ENCODE data around the gene ANKS1A.

DNA sequence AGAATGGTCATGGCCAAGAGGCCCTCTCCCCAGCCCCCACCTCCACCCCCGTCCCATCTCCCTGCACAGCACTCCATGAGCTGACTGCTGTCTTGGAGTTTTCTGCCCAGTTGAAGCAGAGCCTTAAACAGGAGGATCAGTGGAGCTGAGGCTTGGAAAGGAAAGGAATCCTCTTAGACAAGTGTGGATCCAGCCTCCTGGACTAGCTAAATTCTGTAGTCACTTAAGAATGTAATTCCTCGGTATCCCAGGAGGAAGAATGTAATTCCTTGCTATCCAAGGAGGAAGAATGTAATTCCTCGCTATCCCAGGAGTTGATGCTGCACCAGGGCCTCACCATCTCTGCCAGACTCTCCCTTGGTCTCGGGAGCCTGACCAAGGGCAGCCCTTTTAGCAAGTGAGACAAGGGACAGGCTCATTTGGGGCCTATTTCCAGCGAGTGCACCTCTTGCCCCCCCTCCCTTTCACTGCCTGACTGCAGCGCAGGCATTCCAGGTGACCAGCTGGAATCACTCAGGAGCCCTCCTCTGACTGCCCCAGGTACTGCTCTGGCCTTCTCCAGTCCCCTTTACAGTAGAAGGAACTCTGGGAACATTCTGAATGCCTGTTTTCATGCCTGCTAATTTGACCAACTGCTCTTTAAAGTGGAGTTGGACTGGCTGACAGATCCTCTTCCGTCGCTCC lies 175.8 kb downstream of the ANKS1A start:
- no peak for TF ChIP-seq KAT7 (CRISPR knock-in tag; IDR thresholded peaks at IDR 0.05; ENCODE audit: borderline replicate concordance)
- TF ChIP-seq, protein P1, sequence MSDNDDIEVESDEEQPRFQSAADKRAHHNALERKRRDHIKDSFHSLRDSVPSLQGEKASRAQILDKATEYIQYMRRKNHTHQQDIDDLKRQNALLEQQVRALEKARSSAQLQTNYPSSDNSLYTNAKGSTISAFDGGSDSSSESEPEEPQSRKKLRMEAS (CRISPR knock-in tag; IDR thresholded peaks at IDR 0.05): no peak
- TF ChIP-seq, protein P2, sequence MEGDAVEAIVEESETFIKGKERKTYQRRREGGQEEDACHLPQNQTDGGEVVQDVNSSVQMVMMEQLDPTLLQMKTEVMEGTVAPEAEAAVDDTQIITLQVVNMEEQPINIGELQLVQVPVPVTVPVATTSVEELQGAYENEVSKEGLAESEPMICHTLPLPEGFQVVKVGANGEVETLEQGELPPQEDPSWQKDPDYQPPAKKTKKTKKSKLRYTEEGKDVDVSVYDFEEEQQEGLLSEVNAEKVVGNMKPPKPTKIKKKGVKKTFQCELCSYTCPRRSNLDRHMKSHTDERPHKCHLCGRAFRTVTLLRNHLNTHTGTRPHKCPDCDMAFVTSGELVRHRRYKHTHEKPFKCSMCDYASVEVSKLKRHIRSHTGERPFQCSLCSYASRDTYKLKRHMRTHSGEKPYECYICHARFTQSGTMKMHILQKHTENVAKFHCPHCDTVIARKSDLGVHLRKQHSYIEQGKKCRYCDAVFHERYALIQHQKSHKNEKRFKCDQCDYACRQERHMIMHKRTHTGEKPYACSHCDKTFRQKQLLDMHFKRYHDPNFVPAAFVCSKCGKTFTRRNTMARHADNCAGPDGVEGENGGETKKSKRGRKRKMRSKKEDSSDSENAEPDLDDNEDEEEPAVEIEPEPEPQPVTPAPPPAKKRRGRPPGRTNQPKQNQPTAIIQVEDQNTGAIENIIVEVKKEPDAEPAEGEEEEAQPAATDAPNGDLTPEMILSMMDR (IDR thresholded peaks at IDR 0.05): no peak
- TF ChIP-seq ZNF671 (CRISPR knock-in tag; IDR thresholded peaks at IDR 0.05): no peak
- no peak for TF ChIP-seq CREB1 (CRISPR knock-in tag; IDR thresholded peaks at IDR 0.05)
- TF ChIP-seq, protein P3, sequence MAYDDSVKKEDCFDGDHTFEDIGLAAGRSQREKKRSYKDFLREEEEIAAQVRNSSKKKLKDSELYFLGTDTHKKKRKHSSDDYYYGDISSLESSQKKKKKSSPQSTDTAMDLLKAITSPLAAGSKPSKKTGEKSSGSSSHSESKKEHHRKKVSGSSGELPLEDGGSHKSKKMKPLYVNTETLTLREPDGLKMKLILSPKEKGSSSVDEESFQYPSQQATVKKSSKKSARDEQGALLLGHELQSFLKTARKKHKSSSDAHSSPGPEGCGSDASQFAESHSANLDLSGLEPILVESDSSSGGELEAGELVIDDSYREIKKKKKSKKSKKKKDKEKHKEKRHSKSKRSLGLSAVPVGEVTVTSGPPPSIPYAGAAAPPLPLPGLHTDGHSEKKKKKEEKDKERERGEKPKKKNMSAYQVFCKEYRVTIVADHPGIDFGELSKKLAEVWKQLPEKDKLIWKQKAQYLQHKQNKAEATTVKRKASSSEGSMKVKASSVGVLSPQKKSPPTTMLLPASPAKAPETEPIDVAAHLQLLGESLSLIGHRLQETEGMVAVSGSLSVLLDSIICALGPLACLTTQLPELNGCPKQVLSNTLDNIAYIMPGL (CRISPR knock-in tag; IDR thresholded peaks at IDR 0.05): no peak
- TF ChIP-seq, protein P4, sequence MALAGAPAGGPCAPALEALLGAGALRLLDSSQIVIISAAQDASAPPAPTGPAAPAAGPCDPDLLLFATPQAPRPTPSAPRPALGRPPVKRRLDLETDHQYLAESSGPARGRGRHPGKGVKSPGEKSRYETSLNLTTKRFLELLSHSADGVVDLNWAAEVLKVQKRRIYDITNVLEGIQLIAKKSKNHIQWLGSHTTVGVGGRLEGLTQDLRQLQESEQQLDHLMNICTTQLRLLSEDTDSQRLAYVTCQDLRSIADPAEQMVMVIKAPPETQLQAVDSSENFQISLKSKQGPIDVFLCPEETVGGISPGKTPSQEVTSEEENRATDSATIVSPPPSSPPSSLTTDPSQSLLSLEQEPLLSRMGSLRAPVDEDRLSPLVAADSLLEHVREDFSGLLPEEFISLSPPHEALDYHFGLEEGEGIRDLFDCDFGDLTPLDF (CRISPR knock-in tag; IDR thresholded peaks at IDR 0.05): no peak
- TF ChIP-seq, protein P5, sequence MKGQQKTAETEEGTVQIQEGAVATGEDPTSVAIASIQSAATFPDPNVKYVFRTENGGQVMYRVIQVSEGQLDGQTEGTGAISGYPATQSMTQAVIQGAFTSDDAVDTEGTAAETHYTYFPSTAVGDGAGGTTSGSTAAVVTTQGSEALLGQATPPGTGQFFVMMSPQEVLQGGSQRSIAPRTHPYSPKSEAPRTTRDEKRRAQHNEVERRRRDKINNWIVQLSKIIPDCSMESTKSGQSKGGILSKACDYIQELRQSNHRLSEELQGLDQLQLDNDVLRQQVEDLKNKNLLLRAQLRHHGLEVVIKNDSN (CRISPR knock-in tag; IDR thresholded peaks at IDR 0.05): no peak
- TF ChIP-seq ETV6 (CRISPR knock-in tag; IDR thresholded peaks at IDR 0.05): no peak
- no peak for TF ChIP-seq ATF1 (CRISPR knock-in tag; IDR thresholded peaks at IDR 0.05)
- TF ChIP-seq GTF2I (CRISPR knock-in tag; conservative IDR thresholded peaks at IDR 0.05): no peak
- no peak for TF ChIP-seq MYBL2 (CRISPR knock-in tag; IDR thresholded peaks at IDR 0.05)

Data from WTC11 (cell line).